ENCODE data around the gene AKAP9. TPM values are rescaled to one million over a fixed set of nuclear protein-coding genes. Genes with fewer than 3 reads are reported as not detected.

Gene AKAP9
- total RNA-seq (2022; extraction: Qiagen RNA extraction; ENCODE audit: low read depth) = 11.7 to 29.0 TPM (median 16.6 TPM) in 5 replicates

GRCh38 chr7:91940572-91941341, at the start of gene AKAP9:
Gene AKAP9, plus strand, starts transcription at chr7:91940862. Its CDS starts 238 bp downstream, at chr7:91941100.

GRCh38 chr7:92134271-92135051, 193.8 kb downstream of the AKAP9 start, which contains the start of gene CYP51A1:
Gene CYP51A1, minus strand, starts transcription at chr7:92134477. Its CDS starts 113 bp downstream, at chr7:92134364.

Other genes starting within 250 kb of the AKAP9 start
- gene MTERF1, start 60.2 kb upstream of the AKAP9 start, total RNA-seq (2022; extraction: Qiagen RNA extraction; ENCODE audit: low read depth) = 10.1 to 15.2 TPM (median 12.7 TPM) in 5 replicates
- 31.4 to 56.3 TPM (median 43.1 TPM) in 5 replicates for gene CYP51A1, start 193.6 kb downstream of the AKAP9 start, total RNA-seq (2022; extraction: Qiagen RNA extraction; ENCODE audit: low read depth)
- gene LRRD1, start 238.3 kb downstream of the AKAP9 start, total RNA-seq (2022; extraction: Qiagen RNA extraction; ENCODE audit: low read depth) = not detected in 5 replicates